Lung (tissue), 12 donors: ENCODE results near the gene ADPRHL1. TPM values are rescaled to one million over a fixed set of nuclear protein-coding genes. Genes with fewer than 3 reads are reported as not detected.

Experiments
- ATAC-seq: fragments of 200-7000 bp; cut with Tn5 transposase; one replicate; pipeline ENCODE4 v1.9.1; 2020; ENCODE audit warnings: moderate number of reproducible peaks; ENCODE audit not compliant: insufficient read depth, low FRiP score
- DNase-seq, 3 donors: peaks; one replicate each; pipeline ENCODE4 v3.0.0-alpha.2; 2013 to 2017
- H3K27ac ChIP-seq, 2 donors: one replicate each; pipeline ENCODE4 v1.5.1; 2013; ENCODE audit warnings: mild to moderate bottlenecking in 2 of 2, moderate library complexity in 2 of 2, control low read depth in 1 of 2, inconsistent platforms in 1 of 2, low read depth in 1 of 2, low read length in 1 of 2
- H3K27me3 ChIP-seq, 3 donors: one replicate each; pipeline ENCODE4 v1.5.1; 2013; ENCODE audit warnings: low read length in 2 of 3; ENCODE audit not compliant: control insufficient read depth in 3 of 3, insufficient read depth in 3 of 3
- H3K36me3 ChIP-seq, 4 donors: one replicate each; pipeline ENCODE4 v1.5.1; 2013; ENCODE audit warnings: low read length in 4 of 4, mild to moderate bottlenecking in 1 of 4, moderate library complexity in 1 of 4; ENCODE audit not compliant: control insufficient read depth in 4 of 4, insufficient read depth in 4 of 4
- H3K4me1 ChIP-seq, 5 donors: one replicate each; pipeline ENCODE4 v1.5.1; 2013; ENCODE audit warnings: low read length in 5 of 5, mild to moderate bottlenecking in 2 of 5, moderate library complexity in 1 of 5; ENCODE audit not compliant: control insufficient read depth in 5 of 5, insufficient read depth in 5 of 5
- H3K4me3 ChIP-seq: one replicate; pipeline ENCODE4 v1.5.1; 2013; ENCODE audit warnings: mild to moderate bottlenecking, control low read depth, moderate library complexity
- H3K9ac ChIP-seq, 2 donors: one replicate each; pipeline ENCODE4 v1.5.1; 2013; ENCODE audit warnings: low read length in 2 of 2, control low read depth in 1 of 2; ENCODE audit not compliant: insufficient read depth in 1 of 2
- H3K9me3 ChIP-seq, 4 donors: one replicate each; pipeline ENCODE4 v1.5.1; 2013; ENCODE audit warnings: low read length in 3 of 4, mild to moderate bottlenecking in 1 of 4, moderate library complexity in 1 of 4; ENCODE audit not compliant: control insufficient read depth in 4 of 4, insufficient read depth in 3 of 4
- WGBS, 2 donors: extraction: QIAGEN DNeasy Blood & Tissue Kit; methylation state at CpG; one replicate each; pipeline ENCODE4 v1.1.7; 2013; 5-methylcytosine and 5-hydroxymethylcytosine counted together
- polyA plus RNA-seq, 2 donors: library from polyadenylated mRNA; stranded (reverse); fragments of 200-250 nt; gene quantifications; one replicate each; pipeline ENCODE4 v1.2.1, GENCODE V29; 2013
- total RNA-seq, 2 donors: library from RNA; depleted of rRNA in 1 of 2; stranded (reverse); fragments of >200 nt in 1 of 2; gene quantifications; one replicate each; pipeline ENCODE4 v1.2.1, GENCODE V29; 2014 to 2021
- TF ChIP-seq, protein P1 (sequence below): IDR thresholded peaks from 2 replicates; pipeline ENCODE4 v1.5.1; 2012; ENCODE audit warnings: mild to moderate bottlenecking; ENCODE audit errors: control extremely low read depth, extremely low read depth
- donor health status: control.
- donor health status: control.
- donor health status: Bipolar disorder and iron deficiency.
- donor health status: healthy.
- donor health status: DM: yes; HTN: yes; CAD: no.

The ADPRHL1 gene
- total and polyA plus RNA-seq, 4 donors = 0.83 to 4.9 (median 1.3) TPM

GRCh38 chr13:113495494-113496210, 42.4 kb upstream of the ADPRHL1 start:
- ATAC-seq (no peak), DNase-seq (peak; percentile 46 to 51 (median 47))
- H3K27ac ChIP-seq = no peak overlapping the region
- peaks cover 4 to 20% (median 13%) of the 10 kb centered on the region in 5 donors for H3K4me1 ChIP-seq
- TF ChIP-seq, protein P1, sequence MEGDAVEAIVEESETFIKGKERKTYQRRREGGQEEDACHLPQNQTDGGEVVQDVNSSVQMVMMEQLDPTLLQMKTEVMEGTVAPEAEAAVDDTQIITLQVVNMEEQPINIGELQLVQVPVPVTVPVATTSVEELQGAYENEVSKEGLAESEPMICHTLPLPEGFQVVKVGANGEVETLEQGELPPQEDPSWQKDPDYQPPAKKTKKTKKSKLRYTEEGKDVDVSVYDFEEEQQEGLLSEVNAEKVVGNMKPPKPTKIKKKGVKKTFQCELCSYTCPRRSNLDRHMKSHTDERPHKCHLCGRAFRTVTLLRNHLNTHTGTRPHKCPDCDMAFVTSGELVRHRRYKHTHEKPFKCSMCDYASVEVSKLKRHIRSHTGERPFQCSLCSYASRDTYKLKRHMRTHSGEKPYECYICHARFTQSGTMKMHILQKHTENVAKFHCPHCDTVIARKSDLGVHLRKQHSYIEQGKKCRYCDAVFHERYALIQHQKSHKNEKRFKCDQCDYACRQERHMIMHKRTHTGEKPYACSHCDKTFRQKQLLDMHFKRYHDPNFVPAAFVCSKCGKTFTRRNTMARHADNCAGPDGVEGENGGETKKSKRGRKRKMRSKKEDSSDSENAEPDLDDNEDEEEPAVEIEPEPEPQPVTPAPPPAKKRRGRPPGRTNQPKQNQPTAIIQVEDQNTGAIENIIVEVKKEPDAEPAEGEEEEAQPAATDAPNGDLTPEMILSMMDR = no peak
- no peaks in the 10 kb centered on the region for H3K9me3 ChIP-seq
- H3K36me3 ChIP-seq = peaks cover 16 to 44% (median 23%) of the 10 kb centered on the region in 4 donors
- WGBS, 2 donors = 71 to 73% methylated on average over 26 of the region's 26 CpGs
- no peak overlapping the region for H3K4me3 ChIP-seq
- H3K9ac ChIP-seq = no peak overlapping the region
- no peaks in the 10 kb centered on the region for H3K27me3 ChIP-seq

GRCh38 chr13:113493315-113493951, 40.1 kb upstream of the ADPRHL1 start:
- TF ChIP-seq, protein P1 = no peak
- Histone ChIP-seq H3K4me3 (no peak overlapping the region), H3K9ac (no peak overlapping the region), H3K4me1 (peaks cover 9 to 32% (median 17%) of the 10 kb centered on the region in 5 donors), H3K36me3 (peaks cover 7 to 24% (median 12%) of the 10 kb centered on the region in 4 donors), H3K27ac (peak overlapping the region; percentile 23 to 67), H3K9me3 (no peaks in the 10 kb centered on the region), H3K27me3 (no peaks in the 10 kb centered on the region)
- 36 to 40% methylated on average over 5 of the region's 5 CpGs for WGBS, 2 donors
- ATAC-seq = no peak
- DNase-seq = peak in 2 of 3 donors; percentile 34 to 42

- Histone ChIP-seq H3K27ac (peak overlapping the region in 1 of 2 donors; percentile 96), H3K27me3 (no peaks in the 10 kb centered on the region), H3K36me3 (peaks cover 5 to 14% (median 7%) of the 10 kb centered on the region in 4 donors), H3K9me3 (no peaks in the 10 kb centered on the region), H3K9ac (peak overlapping the region; percentile 42 to 55), H3K4me1 (peaks cover 9 to 34% (median 21%) of the 10 kb centered on the region in 5 donors), H3K4me3 (no peak overlapping the region)
- no peak for ATAC-seq
- DNase-seq = no peak
- TF ChIP-seq, protein P1 = no peak
- 72 to 85% methylated on average over 9 of the region's 9 CpGs for WGBS, 2 donors
Measured at GRCh38 chr13:113491982-113492381, 38.7 kb upstream of the ADPRHL1 start.
